ENCODE results near the gene USP17L22.
"Not testable (repeated sequence)": the region's sequence is repeated elsewhere in the genome, so short reads cannot be mapped to it uniquely, and the experiment has no call there.

Gene USP17L22, protein sequence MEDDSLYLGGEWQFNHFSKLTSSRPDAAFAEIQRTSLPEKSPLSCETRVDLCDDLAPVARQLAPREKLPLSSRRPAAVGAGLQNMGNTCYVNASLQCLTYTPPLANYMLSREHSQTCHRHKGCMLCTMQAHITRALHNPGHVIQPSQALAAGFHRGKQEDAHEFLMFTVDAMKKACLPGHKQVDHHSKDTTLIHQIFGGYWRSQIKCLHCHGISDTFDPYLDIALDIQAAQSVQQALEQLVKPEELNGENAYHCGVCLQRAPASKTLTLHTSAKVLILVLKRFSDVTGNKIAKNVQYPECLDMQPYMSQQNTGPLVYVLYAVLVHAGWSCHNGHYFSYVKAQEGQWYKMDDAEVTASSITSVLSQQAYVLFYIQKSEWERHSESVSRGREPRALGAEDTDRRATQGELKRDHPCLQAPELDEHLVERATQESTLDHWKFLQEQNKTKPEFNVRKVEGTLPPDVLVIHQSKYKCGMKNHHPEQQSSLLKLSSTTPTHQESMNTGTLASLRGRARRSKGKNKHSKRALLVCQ

DNA sequence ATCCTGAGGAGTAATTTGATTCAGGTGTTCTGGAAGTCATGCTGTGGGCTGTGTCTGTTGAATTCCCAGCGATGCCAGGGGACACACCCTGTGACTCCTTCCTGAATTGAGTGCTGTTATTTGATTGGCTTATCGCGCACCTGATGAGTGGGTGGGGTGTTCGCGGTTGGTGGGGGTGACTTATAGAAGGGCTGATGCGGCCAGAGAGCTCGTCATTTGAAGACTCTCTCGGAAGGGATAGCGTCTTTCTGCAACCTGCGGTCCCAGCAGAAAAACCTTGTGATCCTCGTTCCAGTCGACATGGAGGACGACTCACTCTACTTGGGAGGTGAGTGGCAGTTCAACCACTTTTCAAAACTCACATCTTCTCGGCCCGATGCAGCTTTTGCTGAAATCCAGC is at the start of gene USP17L22:
Gene USP17L22 (plus strand): TSS at position 301 of the 400 bp plus-strand sequence. CDS start 0 bp downstream, at position 301.
- TF ChIP-seq, protein P1, sequence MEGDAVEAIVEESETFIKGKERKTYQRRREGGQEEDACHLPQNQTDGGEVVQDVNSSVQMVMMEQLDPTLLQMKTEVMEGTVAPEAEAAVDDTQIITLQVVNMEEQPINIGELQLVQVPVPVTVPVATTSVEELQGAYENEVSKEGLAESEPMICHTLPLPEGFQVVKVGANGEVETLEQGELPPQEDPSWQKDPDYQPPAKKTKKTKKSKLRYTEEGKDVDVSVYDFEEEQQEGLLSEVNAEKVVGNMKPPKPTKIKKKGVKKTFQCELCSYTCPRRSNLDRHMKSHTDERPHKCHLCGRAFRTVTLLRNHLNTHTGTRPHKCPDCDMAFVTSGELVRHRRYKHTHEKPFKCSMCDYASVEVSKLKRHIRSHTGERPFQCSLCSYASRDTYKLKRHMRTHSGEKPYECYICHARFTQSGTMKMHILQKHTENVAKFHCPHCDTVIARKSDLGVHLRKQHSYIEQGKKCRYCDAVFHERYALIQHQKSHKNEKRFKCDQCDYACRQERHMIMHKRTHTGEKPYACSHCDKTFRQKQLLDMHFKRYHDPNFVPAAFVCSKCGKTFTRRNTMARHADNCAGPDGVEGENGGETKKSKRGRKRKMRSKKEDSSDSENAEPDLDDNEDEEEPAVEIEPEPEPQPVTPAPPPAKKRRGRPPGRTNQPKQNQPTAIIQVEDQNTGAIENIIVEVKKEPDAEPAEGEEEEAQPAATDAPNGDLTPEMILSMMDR (IDR thresholded peaks at IDR 0.05): not testable (repeated sequence)

DNA sequence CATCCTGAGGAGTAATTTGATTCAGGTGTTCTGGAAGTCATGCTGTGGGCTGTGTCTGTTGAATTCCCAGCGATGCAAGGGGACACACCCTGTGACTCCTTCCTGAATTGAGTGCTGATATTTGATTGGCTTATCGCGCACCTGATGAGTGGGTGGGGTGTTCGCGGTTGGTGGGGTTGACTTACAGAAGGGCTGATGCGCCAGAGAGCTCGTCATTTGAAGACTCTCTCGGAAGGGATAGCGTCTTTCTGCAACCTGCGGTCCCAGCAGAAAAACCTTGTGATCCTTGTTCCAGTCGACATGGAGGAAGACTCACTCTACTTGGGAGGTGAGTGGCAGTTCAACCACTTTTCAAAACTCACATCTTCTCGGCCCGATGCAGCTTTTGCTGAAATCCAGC is 47.6 kb upstream of the USP17L22 start, which contains the start of gene USP17L12:
Gene USP17L12 (plus strand): TSS at position 301 of the 400 bp plus-strand sequence. CDS start 0 bp downstream, at position 301.
- TF ChIP-seq, protein P1 (IDR thresholded peaks at IDR 0.05): not testable (repeated sequence)

DNA sequence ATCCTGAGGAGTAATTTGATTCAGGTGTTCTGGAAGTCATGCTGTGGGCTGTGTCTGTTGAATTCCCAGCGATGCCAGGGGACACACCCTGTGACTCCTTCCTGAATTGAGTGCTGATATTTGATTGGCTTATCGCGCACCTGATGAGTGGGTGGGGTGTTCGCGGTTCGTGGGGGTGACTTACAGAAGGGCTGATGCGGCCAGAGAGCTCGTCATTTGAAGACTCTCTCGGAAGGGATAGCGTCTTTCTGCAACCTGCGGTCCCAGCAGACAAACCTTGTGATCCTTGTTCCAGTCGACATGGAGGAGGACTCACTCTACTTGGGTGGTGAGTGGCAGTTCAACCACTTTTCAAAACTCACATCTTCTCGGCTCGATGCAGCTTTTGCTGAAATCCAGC is 42.8 kb upstream of the USP17L22 start, which contains the start of gene USP17L13:
Gene USP17L13 (plus strand): TSS at position 301 of the 400 bp plus-strand sequence. CDS start 0 bp downstream, at position 301.
- TF ChIP-seq, protein P1 (IDR thresholded peaks at IDR 0.05): not testable (repeated sequence)

DNA sequence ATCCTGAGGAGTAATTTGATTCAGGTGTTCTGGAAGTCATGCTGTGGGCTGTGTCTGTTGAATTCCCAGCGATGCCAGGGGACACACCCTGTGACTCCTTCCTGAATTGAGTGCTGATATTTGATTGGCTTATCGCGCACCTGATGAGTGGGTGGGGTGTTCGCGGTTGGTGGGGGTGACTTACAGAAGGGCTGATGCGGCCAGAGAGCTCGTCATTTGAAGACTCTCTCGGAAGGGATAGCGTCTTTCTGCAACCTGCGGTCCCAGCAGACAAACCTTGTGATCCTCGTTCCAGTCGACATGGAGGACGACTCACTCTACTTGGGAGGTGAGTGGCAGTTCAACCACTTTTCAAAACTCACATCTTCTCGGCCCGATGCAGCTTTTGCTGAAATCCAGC is 33.3 kb upstream of the USP17L22 start, which contains the start of gene USP17L15:
Gene USP17L15 (plus strand): TSS at position 301 of the 400 bp plus-strand sequence. CDS start 0 bp downstream, at position 301.
- TF ChIP-seq, protein P1 (IDR thresholded peaks at IDR 0.05): not testable (repeated sequence)

DNA sequence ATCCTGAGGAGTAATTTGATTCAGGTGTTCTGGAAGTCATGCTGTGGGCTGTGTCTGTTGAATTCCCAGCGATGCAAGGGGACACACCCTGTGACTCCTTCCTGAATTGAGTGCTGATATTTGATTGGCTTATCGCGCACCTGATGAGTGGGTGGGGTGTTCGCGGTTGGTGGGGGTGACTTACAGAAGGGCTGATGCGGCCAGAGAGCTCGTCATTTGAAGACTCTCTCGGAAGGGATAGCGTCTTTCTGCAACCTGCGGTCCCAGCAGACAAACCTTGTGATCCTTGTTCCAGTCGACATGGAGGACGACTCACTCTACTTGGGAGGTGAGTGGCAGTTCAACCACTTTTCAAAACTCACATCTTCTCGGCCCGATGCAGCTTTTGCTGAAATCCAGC is 23.8 kb upstream of the USP17L22 start, which contains the start of gene USP17L17:
Gene USP17L17 (plus strand): TSS at position 301 of the 400 bp plus-strand sequence. CDS start 0 bp downstream, at position 301.
- TF ChIP-seq, protein P1 (IDR thresholded peaks at IDR 0.05): not testable (repeated sequence)

DNA sequence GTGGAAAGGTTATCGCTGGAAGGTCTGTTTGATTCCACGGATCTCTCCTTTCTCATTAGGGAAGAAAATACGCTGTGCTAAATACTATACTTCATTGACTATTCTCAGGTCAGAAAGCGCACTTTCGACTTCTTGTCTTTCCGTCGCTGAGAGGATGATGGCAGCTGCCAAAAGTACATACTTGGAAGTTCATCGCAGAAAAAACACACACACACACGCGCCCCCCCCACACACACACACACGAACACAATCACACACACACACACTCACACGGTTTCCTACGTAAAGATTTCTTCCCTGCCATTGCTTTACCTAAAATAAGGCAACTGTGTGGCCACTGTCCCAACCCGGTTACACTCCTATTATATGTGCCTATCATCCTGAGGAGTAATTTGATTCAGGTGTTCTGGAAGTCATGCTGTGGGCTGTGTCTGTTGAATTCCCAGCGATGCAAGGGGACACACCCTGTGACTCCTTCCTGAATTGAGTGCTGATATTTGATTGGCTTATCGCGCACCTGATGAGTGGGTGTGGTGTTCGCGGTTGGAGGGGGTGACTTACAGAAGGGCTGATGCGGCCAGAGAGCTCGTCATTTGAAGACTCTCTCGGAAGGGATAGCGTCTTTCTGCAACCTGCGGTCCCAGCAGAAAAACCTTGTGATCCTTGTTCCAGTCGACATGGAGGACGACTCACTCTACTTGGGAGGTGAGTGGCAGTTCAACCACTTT is 19.3 kb upstream of the USP17L22 start, which contains the start of gene USP17L18:
Gene USP17L18 (plus strand): TSS at position 678 of the 728 bp plus-strand sequence. CDS start 0 bp downstream, at position 678.
- TF ChIP-seq, protein P1 (IDR thresholded peaks at IDR 0.05): not testable (repeated sequence)

DNA sequence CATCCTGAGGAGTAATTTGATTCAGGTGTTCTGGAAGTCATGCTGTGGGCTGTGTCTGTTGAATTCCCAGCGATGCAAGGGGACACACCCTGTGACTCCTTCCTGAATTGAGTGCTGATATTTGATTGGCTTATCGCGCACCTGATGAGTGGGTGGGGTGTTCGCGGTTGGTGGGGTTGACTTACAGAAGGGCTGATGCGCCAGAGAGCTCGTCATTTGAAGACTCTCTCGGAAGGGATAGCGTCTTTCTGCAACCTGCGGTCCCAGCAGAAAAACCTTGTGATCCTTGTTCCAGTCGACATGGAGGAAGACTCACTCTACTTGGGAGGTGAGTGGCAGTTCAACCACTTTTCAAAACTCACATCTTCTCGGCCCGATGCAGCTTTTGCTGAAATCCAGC is 14.3 kb upstream of the USP17L22 start, which contains the start of gene USP17L19:
Gene USP17L19 (plus strand): TSS at position 301 of the 400 bp plus-strand sequence. CDS start 0 bp downstream, at position 301.
- TF ChIP-seq, protein P1 (IDR thresholded peaks at IDR 0.05): not testable (repeated sequence)

Data from LNCAP (cell line).